ENCODE measurements around the gene TXNL4A. TPM values are rescaled to one million over a fixed set of nuclear protein-coding genes. Genes with fewer than 3 reads are reported as not detected.

Gene TXNL4A
- total RNA-seq, 1 donor from 2014 or later: 92.0 TPM

DNA sequence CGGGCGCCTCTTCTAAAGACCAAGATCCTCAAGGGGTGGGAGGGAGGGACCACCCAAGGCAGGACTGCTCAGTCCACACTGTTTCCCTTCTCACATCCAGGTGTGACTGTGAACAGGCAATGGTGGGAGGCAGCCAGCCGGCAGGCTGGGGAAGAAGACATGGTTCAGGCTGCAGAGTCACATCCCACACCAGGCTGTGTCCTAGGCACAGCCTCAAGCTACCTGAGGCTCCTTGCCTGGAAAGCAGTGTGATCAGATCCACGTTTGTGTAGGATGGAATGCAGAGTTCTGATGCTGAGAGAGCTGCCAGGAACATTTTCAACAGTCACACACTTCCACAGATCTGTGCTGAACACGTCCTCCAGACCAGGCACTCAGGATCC lies 53.3 kb downstream of the TXNL4A start:
- TF ChIP-seq, protein P1, sequence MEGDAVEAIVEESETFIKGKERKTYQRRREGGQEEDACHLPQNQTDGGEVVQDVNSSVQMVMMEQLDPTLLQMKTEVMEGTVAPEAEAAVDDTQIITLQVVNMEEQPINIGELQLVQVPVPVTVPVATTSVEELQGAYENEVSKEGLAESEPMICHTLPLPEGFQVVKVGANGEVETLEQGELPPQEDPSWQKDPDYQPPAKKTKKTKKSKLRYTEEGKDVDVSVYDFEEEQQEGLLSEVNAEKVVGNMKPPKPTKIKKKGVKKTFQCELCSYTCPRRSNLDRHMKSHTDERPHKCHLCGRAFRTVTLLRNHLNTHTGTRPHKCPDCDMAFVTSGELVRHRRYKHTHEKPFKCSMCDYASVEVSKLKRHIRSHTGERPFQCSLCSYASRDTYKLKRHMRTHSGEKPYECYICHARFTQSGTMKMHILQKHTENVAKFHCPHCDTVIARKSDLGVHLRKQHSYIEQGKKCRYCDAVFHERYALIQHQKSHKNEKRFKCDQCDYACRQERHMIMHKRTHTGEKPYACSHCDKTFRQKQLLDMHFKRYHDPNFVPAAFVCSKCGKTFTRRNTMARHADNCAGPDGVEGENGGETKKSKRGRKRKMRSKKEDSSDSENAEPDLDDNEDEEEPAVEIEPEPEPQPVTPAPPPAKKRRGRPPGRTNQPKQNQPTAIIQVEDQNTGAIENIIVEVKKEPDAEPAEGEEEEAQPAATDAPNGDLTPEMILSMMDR (IDR thresholded peaks at IDR 0.05; ENCODE audit: borderline replicate concordance): no peak
- intact Hi-C loops (cut with micrococcal nuclease): no loop called here
- no peaks in the 10 kb centered on the region for H3K27me3 ChIP-seq (ENCODE audit: low read depth)
- H3K4me3 ChIP-seq: no peak overlapping the region
- peaks cover 37% of the 10 kb centered on the region for H3K9me3 ChIP-seq (replicated peaks)
- DNase-seq: no peak
- H3K36me3 ChIP-seq: peaks cover 65% of the 10 kb centered on the region
- H3K27ac ChIP-seq (replicated peaks): peak overlapping the region; percentile 83
- peaks cover 42% of the 10 kb centered on the region for H3K4me1 ChIP-seq

DNA sequence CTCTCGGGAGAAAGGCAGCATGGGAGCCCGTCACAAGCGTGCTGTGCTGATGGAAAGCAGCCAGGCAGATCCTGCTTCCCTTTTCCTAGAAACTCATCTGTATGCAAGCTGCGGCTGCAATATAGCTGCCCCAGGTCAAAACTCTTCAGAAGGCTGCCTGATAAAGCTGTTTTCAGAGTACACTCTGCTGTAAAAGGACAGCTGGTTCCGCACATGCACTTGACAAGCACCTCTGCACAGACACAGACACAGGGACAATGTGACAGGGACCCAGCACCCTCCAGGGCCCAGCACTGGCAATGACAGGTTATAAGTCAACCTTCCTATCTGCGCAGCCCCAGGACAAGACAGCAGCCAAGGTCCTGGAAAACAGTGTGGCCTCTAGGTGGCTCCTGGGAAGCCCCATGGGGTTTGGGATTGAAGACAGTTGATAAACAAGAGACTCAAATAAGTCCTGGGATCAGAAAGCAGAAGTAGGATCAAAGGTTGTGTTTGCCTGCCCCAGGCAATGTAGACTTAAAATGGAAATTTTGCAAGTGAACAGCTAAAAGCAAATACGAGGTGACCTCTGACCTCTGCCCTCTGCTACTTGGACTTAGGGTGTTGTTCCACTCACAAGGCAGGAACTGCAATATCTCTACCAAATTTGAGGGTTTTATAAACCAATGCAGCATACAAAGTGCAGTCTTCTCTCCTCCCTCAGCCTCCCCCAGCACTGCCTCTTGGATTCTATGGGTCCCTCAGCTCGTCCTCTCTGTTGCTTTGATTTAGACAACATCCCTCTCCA lies 53.9 kb downstream of the TXNL4A start:
- Histone ChIP-seq H3K9me3 (replicated peaks) (peaks cover 43% of the 10 kb centered on the region), H3K27me3 (ENCODE audit: low read depth) (no peaks in the 10 kb centered on the region), H3K27ac (replicated peaks) (peak overlapping the region; percentile 83), H3K36me3 (peaks cover 67% of the 10 kb centered on the region), H3K4me1 (peaks cover 40% of the 10 kb centered on the region), H3K4me3 (no peak overlapping the region)
- DNase-seq: peak; percentile 65
- intact Hi-C loops (cut with micrococcal nuclease): no loop called here
- TF ChIP-seq, protein P1 (IDR thresholded peaks at IDR 0.05; ENCODE audit: borderline replicate concordance): peak; percentile 42

DNA sequence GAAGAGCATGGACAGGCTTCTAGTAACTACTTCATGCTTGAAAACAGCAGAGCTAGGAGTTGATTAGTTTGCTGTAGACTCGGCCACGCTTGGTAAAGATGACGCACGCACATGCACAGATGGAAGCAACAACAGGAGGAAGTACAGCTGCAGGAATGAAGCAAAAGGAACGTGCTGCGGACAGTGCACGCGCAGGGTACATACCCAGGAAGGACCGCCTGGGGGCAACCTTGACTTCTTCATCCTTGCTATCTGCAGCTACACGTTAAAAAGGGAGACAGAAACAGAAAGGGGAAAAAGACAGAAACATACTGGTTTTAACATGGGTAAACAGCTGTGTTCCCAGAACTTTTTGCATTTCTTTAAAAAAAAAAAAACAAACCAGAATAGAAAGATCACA lies 54.6 kb downstream of the TXNL4A start:
- TF ChIP-seq, protein P1 (IDR thresholded peaks at IDR 0.05; ENCODE audit: borderline replicate concordance): peak; percentile 39
- no peak for DNase-seq
- Histone ChIP-seq H3K9me3 (replicated peaks) (peaks cover 50% of the 10 kb centered on the region), H3K36me3 (peaks cover 75% of the 10 kb centered on the region), H3K4me1 (peaks cover 32% of the 10 kb centered on the region), H3K4me3 (no peak overlapping the region), H3K27ac (replicated peaks) (peak overlapping the region; percentile 83), H3K27me3 (ENCODE audit: low read depth) (no peaks in the 10 kb centered on the region)
- intact Hi-C loops (cut with micrococcal nuclease): no loop called here

DNA sequence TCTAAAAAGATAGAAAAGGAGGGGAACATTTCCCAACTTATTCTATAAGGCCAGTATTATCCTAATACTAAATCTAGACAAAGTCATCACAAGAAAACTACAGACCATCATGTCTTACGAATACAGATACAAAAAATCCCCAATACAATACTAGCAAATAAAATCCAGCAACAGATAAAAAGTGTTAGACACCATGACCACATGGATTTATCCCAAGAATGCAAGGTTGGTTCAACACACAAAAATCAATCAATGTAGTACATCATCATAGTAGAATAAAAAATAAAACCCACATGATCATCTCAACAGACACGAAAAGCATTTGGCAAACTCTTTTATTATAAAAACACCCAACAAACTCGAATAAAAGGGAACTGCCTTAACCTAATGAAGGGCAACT lies 55.5 kb downstream of the TXNL4A start:
- intact Hi-C loops (cut with micrococcal nuclease): no loop called here
- TF ChIP-seq, protein P1 (IDR thresholded peaks at IDR 0.05; ENCODE audit: borderline replicate concordance): no peak
- no peaks in the 10 kb centered on the region for H3K27me3 ChIP-seq (ENCODE audit: low read depth)
- peaks cover 79% of the 10 kb centered on the region for H3K36me3 ChIP-seq
- H3K27ac ChIP-seq (replicated peaks): no peak overlapping the region
- no peak for DNase-seq
- peaks cover 53% of the 10 kb centered on the region for H3K9me3 ChIP-seq (replicated peaks)
- no peak overlapping the region for H3K4me3 ChIP-seq
- peaks cover 26% of the 10 kb centered on the region for H3K4me1 ChIP-seq

DNA sequence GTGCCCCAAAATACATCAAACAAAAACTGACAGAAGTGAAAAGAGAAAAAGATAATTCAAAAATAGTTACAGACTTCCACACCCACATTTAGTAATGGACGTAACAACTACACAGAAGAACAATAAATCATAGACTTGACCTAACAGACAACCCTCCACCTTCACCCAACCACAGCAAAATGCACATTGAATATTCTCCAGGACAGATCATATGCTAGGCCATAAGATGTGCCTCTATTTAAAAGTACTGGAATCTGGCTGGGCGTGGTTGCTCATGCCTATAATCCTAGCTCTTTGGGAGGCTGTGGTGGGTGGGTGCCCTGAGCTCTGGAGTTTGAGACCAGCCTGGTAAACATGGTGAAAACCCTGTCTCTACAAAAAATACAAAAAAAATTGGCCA lies 56.9 kb downstream of the TXNL4A start:
- intact Hi-C loops (cut with micrococcal nuclease): no loop called here
- H3K4me1 ChIP-seq: peaks cover 26% of the 10 kb centered on the region
- H3K4me3 ChIP-seq: no peak overlapping the region
- no peak overlapping the region for H3K27ac ChIP-seq (replicated peaks)
- no peak for DNase-seq
- peaks cover 53% of the 10 kb centered on the region for H3K9me3 ChIP-seq (replicated peaks)
- no peaks in the 10 kb centered on the region for H3K27me3 ChIP-seq (ENCODE audit: low read depth)
- H3K36me3 ChIP-seq: peaks cover 72% of the 10 kb centered on the region
- TF ChIP-seq, protein P1 (IDR thresholded peaks at IDR 0.05; ENCODE audit: borderline replicate concordance): no peak

Data from left ventricle myocardium inferior (tissue), 1 donor.